ENCODE measurements around the gene DPP7. TPM values are rescaled to one million over a fixed set of nuclear protein-coding genes. Genes with fewer than 3 reads are reported as not detected.

DPP7 gene
- total and polyA plus RNA-seq, 10 of the 15 experiments (the other 5 are each of a cell fraction or from before 2014, with no cell fraction given) = 0.68 to 245 (median 106) TPM

Small RNA genes within 50 kb of the gene (small RNA-seq; reads per million reads assigned to genes)
- gene RF00153 = not detected

Other genes with a start within 250 kb of the DPP7 start
Only the 7 nearest of the 33 such genes appear.
- 0.05 and 0.40 TPM in 2 replicates for gene ENTPD2, start 60.7 kb downstream of the DPP7 start, total RNA-seq (2014; rRNA removed)
- not detected in 2 replicates for gene ENTPD2, start 60.7 kb downstream of the DPP7 start, total RNA-seq (2014; rRNA removed; fragmentation: Illumina TruSeq; extraction: Trizol)
- 1.4 and 2.0 TPM in 2 replicates for gene ENTPD2, start 60.7 kb downstream of the DPP7 start, total RNA-seq (2021)
- 0.19 TPM in 1 of 2 replicates, not detected in the other for gene ENTPD2, start 60.7 kb downstream of the DPP7 start, polyA plus RNA-seq (2011; rRNA removed)
- 0.18 TPM in 1 of 2 replicates, not detected in the other for gene ENTPD2, start 60.7 kb downstream of the DPP7 start, polyA plus RNA-seq (2014; fragmentation: Illumina TruSeq; extraction: Trizol)
- gene ENTPD2, start 60.7 kb downstream of the DPP7 start, polyA plus RNA-seq (2014; fragmentation: Nextera tagmentation; extraction: Ambion mirVana) = under 1 TPM in 1 of 2 experiments, not detected in 1; 0.15 TPM
- gene ENTPD2, start 60.7 kb downstream of the DPP7 start, polyA plus RNA-seq (2014; rRNA removed) = 0.91 and 1.2 TPM in 2 replicates
- gene ENTPD2, start 60.7 kb downstream of the DPP7 start, polyA plus RNA-seq (2016; fragmentation: Nextera tagmentation; extraction: Ambion mirVana) = 1 to 10 TPM; 1.5 to 1.8 TPM
- gene SAPCD2, start 44.2 kb downstream of the DPP7 start, total RNA-seq (2014; rRNA removed) = 29.3 and 35.2 TPM in 2 replicates
- gene SAPCD2, start 44.2 kb downstream of the DPP7 start, total RNA-seq (2014; rRNA removed; fragmentation: Illumina TruSeq; extraction: Trizol) = 8.2 and 10.7 TPM in 2 replicates
- 30.0 and 32.5 TPM in 2 replicates for gene SAPCD2, start 44.2 kb downstream of the DPP7 start, total RNA-seq (2021)
- gene SAPCD2, start 44.2 kb downstream of the DPP7 start, polyA plus RNA-seq (2011; rRNA removed) = 3.7 and 6.7 TPM in 2 replicates
- 2.4 and 6.2 TPM in 2 replicates for gene SAPCD2, start 44.2 kb downstream of the DPP7 start, polyA plus RNA-seq (2014; fragmentation: Illumina TruSeq; extraction: Trizol)
- gene SAPCD2, start 44.2 kb downstream of the DPP7 start, polyA plus RNA-seq (2014; fragmentation: Nextera tagmentation; extraction: Ambion mirVana) = 1 to 10 TPM; 1.6 to 2.0 TPM
- 26.6 and 30.9 TPM in 2 replicates for gene SAPCD2, start 44.2 kb downstream of the DPP7 start, polyA plus RNA-seq (2014; rRNA removed)
- 1 to 10 TPM; 3.3 to 7.7 TPM for gene SAPCD2, start 44.2 kb downstream of the DPP7 start, polyA plus RNA-seq (2016; fragmentation: Nextera tagmentation; extraction: Ambion mirVana)
- 9.3 and 9.5 TPM in 2 replicates for gene UAP1L1, start 37.2 kb downstream of the DPP7 start, total RNA-seq (2014; rRNA removed)
- 4.4 and 4.6 TPM in 2 replicates for gene UAP1L1, start 37.2 kb downstream of the DPP7 start, total RNA-seq (2014; rRNA removed; fragmentation: Illumina TruSeq; extraction: Trizol)
- 14.5 and 15.7 TPM in 2 replicates for gene UAP1L1, start 37.2 kb downstream of the DPP7 start, total RNA-seq (2021)
- 5.3 and 6.2 TPM in 2 replicates for gene UAP1L1, start 37.2 kb downstream of the DPP7 start, polyA plus RNA-seq (2011; rRNA removed)
- 4.4 and 8.7 TPM in 2 replicates for gene UAP1L1, start 37.2 kb downstream of the DPP7 start, polyA plus RNA-seq (2014; fragmentation: Illumina TruSeq; extraction: Trizol)
- gene UAP1L1, start 37.2 kb downstream of the DPP7 start, polyA plus RNA-seq (2014; fragmentation: Nextera tagmentation; extraction: Ambion mirVana) = 1 to 10 TPM in 1 of 2 experiments, under 1 TPM in 1; 0.29 to 1.2 TPM
- gene UAP1L1, start 37.2 kb downstream of the DPP7 start, polyA plus RNA-seq (2014; rRNA removed) = 12.8 and 13.8 TPM in 2 replicates
- gene UAP1L1, start 37.2 kb downstream of the DPP7 start, polyA plus RNA-seq (2016; fragmentation: Nextera tagmentation; extraction: Ambion mirVana) = 1 to 10 TPM; 1.5 to 5.4 TPM
- gene MAN1B1, start 27.7 kb downstream of the DPP7 start, total RNA-seq (2014; rRNA removed) = 27.2 and 34.1 TPM in 2 replicates
- 16.3 and 21.4 TPM in 2 replicates for gene MAN1B1, start 27.7 kb downstream of the DPP7 start, total RNA-seq (2014; rRNA removed; fragmentation: Illumina TruSeq; extraction: Trizol)
- gene MAN1B1, start 27.7 kb downstream of the DPP7 start, total RNA-seq (2021) = 27.1 and 33.3 TPM in 2 replicates
- gene MAN1B1, start 27.7 kb downstream of the DPP7 start, polyA plus RNA-seq (2011; rRNA removed) = 23.7 and 31.2 TPM in 2 replicates
- 14.8 and 23.5 TPM in 2 replicates for gene MAN1B1, start 27.7 kb downstream of the DPP7 start, polyA plus RNA-seq (2014; fragmentation: Illumina TruSeq; extraction: Trizol)
- 1 to 10 TPM in 1 of 2 experiments, under 1 TPM in 1; 0.71 to 2.0 TPM for gene MAN1B1, start 27.7 kb downstream of the DPP7 start, polyA plus RNA-seq (2014; fragmentation: Nextera tagmentation; extraction: Ambion mirVana)
- gene MAN1B1, start 27.7 kb downstream of the DPP7 start, polyA plus RNA-seq (2014; rRNA removed) = 23.4 and 28.4 TPM in 2 replicates
- 10 to 100 TPM; 21.9 to 22.1 TPM for gene MAN1B1, start 27.7 kb downstream of the DPP7 start, polyA plus RNA-seq (2016; fragmentation: Nextera tagmentation; extraction: Ambion mirVana)
- gene GRIN1, start 24.4 kb upstream of the DPP7 start, total RNA-seq (2014; rRNA removed) = not detected in 2 replicates
- gene GRIN1, start 24.4 kb upstream of the DPP7 start, total RNA-seq (2014; rRNA removed; fragmentation: Illumina TruSeq; extraction: Trizol) = not detected in 2 replicates
- 0.10 and 0.35 TPM in 2 replicates for gene GRIN1, start 24.4 kb upstream of the DPP7 start, total RNA-seq (2021)
- gene GRIN1, start 24.4 kb upstream of the DPP7 start, polyA plus RNA-seq (2011; rRNA removed) = 0.05 TPM in 1 of 2 replicates, not detected in the other
- gene GRIN1, start 24.4 kb upstream of the DPP7 start, polyA plus RNA-seq (2014; fragmentation: Illumina TruSeq; extraction: Trizol) = 0.06 TPM in 1 of 2 replicates, not detected in the other
- gene GRIN1, start 24.4 kb upstream of the DPP7 start, polyA plus RNA-seq (2014; fragmentation: Nextera tagmentation; extraction: Ambion mirVana) = not detected
- 0.01 and 0.05 TPM in 2 replicates for gene GRIN1, start 24.4 kb upstream of the DPP7 start, polyA plus RNA-seq (2014; rRNA removed)
- not detected for gene GRIN1, start 24.4 kb upstream of the DPP7 start, polyA plus RNA-seq (2016; fragmentation: Nextera tagmentation; extraction: Ambion mirVana)
- gene LRRC26, start 55.3 kb upstream of the DPP7 start, total RNA-seq (2014; rRNA removed) = 0.11 TPM in 1 of 2 replicates, not detected in the other
- gene LRRC26, start 55.3 kb upstream of the DPP7 start, total RNA-seq (2014; rRNA removed; fragmentation: Illumina TruSeq; extraction: Trizol) = not detected in 2 replicates
- gene LRRC26, start 55.3 kb upstream of the DPP7 start, total RNA-seq (2021) = 0.58 and 0.64 TPM in 2 replicates
- gene LRRC26, start 55.3 kb upstream of the DPP7 start, polyA plus RNA-seq (2011; rRNA removed) = 0.29 TPM in 1 of 2 replicates, not detected in the other
- gene LRRC26, start 55.3 kb upstream of the DPP7 start, polyA plus RNA-seq (2014; fragmentation: Illumina TruSeq; extraction: Trizol) = not detected in 2 replicates
- gene LRRC26, start 55.3 kb upstream of the DPP7 start, polyA plus RNA-seq (2014; fragmentation: Nextera tagmentation; extraction: Ambion mirVana) = not detected
- gene LRRC26, start 55.3 kb upstream of the DPP7 start, polyA plus RNA-seq (2014; rRNA removed) = 0.69 and 0.82 TPM in 2 replicates
- gene LRRC26, start 55.3 kb upstream of the DPP7 start, polyA plus RNA-seq (2016; fragmentation: Nextera tagmentation; extraction: Ambion mirVana) = under 1 TPM; 0.33 to 0.91 TPM
- not detected in 2 replicates for gene TMEM210, start 57.3 kb upstream of the DPP7 start, total RNA-seq (2014; rRNA removed)
- gene TMEM210, start 57.3 kb upstream of the DPP7 start, total RNA-seq (2014; rRNA removed; fragmentation: Illumina TruSeq; extraction: Trizol) = not detected in 2 replicates
- gene TMEM210, start 57.3 kb upstream of the DPP7 start, total RNA-seq (2021) = not detected in 2 replicates
- not detected in 2 replicates for gene TMEM210, start 57.3 kb upstream of the DPP7 start, polyA plus RNA-seq (2011; rRNA removed)
- gene TMEM210, start 57.3 kb upstream of the DPP7 start, polyA plus RNA-seq (2014; fragmentation: Illumina TruSeq; extraction: Trizol) = not detected in 2 replicates
- not detected for gene TMEM210, start 57.3 kb upstream of the DPP7 start, polyA plus RNA-seq (2014; fragmentation: Nextera tagmentation; extraction: Ambion mirVana)
- not detected in 2 replicates for gene TMEM210, start 57.3 kb upstream of the DPP7 start, polyA plus RNA-seq (2014; rRNA removed)
- not detected for gene TMEM210, start 57.3 kb upstream of the DPP7 start, polyA plus RNA-seq (2016; fragmentation: Nextera tagmentation; extraction: Ambion mirVana)